HL-60 (cell line): Measurements from ENCODE around the gene PLPP6.

ENCODE experiments used
- GABPA ChIP-seq: IDR thresholded peaks from 2 replicates; pipeline ENCODE4 v1.6.1; 2012; ENCODE audit warnings: low read depth
- POLR2AphosphoS5 ChIP-seq: IDR thresholded peaks from 2 replicates; pipeline ENCODE4 v1.6.1; 2012; ENCODE audit warnings: low read depth
- SPI1 ChIP-seq: IDR thresholded peaks from 2 replicates; pipeline ENCODE4 v1.6.1; 2012; ENCODE audit warnings: low read depth, mild to moderate bottlenecking, borderline replicate concordance
- TF ChIP-seq, protein P1 (sequence below): IDR thresholded peaks from one replicate; pipeline ENCODE4 v1.5.1; 2011; ENCODE audit warnings: low read length, control low read depth, inconsistent platforms; ENCODE audit not compliant: insufficient read depth
- TF ChIP-seq, protein P2 (sequence below): IDR thresholded peaks from 2 replicates; pipeline ENCODE4 v1.6.1; 2012; ENCODE audit warnings: low read depth; ENCODE audit not compliant: insufficient replicate concordance

DNA sequence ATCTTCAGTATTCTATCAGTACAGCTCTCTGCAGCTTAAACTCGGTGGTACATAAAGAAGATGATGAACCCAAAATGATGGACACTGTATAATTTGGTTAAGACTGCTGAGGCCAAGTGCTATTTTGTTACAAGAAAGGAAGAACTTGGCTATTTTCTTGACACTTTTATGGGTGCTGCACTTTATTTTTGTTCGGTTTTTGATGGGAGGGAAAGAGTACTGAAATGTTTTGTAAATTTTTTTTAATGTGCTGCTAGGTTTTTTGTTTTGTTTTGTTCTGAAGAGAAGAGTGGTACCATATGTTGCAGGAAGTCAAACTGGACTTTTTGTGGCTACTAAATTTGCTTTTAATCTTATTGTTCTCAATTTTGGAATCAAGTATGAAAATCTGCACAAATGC lies 43.9 kb downstream of the PLPP6 start:
- TF ChIP-seq, protein P1, sequence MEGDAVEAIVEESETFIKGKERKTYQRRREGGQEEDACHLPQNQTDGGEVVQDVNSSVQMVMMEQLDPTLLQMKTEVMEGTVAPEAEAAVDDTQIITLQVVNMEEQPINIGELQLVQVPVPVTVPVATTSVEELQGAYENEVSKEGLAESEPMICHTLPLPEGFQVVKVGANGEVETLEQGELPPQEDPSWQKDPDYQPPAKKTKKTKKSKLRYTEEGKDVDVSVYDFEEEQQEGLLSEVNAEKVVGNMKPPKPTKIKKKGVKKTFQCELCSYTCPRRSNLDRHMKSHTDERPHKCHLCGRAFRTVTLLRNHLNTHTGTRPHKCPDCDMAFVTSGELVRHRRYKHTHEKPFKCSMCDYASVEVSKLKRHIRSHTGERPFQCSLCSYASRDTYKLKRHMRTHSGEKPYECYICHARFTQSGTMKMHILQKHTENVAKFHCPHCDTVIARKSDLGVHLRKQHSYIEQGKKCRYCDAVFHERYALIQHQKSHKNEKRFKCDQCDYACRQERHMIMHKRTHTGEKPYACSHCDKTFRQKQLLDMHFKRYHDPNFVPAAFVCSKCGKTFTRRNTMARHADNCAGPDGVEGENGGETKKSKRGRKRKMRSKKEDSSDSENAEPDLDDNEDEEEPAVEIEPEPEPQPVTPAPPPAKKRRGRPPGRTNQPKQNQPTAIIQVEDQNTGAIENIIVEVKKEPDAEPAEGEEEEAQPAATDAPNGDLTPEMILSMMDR = no peak
- TF ChIP-seq POLR2AphosphoS5 = no peak
- TF ChIP-seq, protein P2, sequence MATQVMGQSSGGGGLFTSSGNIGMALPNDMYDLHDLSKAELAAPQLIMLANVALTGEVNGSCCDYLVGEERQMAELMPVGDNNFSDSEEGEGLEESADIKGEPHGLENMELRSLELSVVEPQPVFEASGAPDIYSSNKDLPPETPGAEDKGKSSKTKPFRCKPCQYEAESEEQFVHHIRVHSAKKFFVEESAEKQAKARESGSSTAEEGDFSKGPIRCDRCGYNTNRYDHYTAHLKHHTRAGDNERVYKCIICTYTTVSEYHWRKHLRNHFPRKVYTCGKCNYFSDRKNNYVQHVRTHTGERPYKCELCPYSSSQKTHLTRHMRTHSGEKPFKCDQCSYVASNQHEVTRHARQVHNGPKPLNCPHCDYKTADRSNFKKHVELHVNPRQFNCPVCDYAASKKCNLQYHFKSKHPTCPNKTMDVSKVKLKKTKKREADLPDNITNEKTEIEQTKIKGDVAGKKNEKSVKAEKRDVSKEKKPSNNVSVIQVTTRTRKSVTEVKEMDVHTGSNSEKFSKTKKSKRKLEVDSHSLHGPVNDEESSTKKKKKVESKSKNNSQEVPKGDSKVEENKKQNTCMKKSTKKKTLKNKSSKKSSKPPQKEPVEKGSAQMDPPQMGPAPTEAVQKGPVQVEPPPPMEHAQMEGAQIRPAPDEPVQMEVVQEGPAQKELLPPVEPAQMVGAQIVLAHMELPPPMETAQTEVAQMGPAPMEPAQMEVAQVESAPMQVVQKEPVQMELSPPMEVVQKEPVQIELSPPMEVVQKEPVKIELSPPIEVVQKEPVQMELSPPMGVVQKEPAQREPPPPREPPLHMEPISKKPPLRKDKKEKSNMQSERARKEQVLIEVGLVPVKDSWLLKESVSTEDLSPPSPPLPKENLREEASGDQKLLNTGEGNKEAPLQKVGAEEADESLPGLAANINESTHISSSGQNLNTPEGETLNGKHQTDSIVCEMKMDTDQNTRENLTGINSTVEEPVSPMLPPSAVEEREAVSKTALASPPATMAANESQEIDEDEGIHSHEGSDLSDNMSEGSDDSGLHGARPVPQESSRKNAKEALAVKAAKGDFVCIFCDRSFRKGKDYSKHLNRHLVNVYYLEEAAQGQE = no peak
- no peak for TF ChIP-seq GABPA
- no peak for TF ChIP-seq SPI1
